ENCODE data around the gene ATAD5.
"Not testable (repeated sequence)": the region's sequence is repeated elsewhere in the genome, so short reads cannot be mapped to it uniquely, and the experiment has no call there.

ATAD5 gene

DNA sequence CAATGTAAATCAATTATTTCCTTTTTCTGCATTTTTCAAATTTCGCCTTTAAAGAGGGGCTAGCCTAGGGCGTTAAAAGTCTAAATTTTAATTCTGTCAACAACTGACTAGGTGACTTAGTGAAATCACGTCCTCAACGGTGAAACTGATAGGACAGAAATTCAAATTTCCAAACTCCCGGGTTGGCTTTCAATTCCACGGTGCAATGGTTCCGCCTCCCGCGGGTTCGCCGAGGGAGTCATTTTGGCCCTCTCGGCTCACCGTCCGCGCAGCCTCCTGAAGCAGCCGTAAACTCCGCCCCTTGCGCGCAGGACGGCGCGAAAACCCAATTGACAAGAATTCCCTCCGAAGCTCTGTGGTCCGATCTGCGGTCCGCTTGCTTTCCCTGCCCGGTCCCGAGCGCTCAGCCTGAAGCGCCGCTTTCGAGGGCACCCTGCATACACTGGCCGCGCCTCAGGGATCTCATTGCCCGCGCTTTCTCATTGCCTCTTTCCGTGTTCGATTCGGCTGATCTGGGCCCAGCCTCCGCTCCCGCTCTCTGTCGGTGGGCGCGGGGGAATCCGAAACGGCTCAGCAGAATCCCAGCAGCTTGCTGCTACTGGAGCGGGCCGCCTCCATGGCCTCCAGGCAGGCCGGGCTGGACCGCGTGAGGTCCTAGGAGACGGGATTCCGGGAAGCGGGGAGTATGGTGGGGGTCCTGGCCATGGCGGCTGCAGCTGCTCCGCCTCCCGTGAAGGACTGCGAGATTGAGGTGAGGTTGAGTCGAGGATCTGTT is at the start of gene ATAD5:
ATAD5 (plus strand) TSS at position 304 of the 775 bp plus-strand sequence; CDS start at position 686, 382 bp downstream.
- DNase-seq: peak; percentile 46

- DNase-seq: no peak
Measured at GRCh38 chr17:30782206-30782605, 49.6 kb upstream of the ATAD5 start.

GRCh38 chr17:30788918-30789317 is 42.8 kb upstream of the ATAD5 start:
- no peak for DNase-seq

- no peak for DNase-seq
Measured at GRCh38 chr17:30790279-30790678, 41.5 kb upstream of the ATAD5 start.

DNA sequence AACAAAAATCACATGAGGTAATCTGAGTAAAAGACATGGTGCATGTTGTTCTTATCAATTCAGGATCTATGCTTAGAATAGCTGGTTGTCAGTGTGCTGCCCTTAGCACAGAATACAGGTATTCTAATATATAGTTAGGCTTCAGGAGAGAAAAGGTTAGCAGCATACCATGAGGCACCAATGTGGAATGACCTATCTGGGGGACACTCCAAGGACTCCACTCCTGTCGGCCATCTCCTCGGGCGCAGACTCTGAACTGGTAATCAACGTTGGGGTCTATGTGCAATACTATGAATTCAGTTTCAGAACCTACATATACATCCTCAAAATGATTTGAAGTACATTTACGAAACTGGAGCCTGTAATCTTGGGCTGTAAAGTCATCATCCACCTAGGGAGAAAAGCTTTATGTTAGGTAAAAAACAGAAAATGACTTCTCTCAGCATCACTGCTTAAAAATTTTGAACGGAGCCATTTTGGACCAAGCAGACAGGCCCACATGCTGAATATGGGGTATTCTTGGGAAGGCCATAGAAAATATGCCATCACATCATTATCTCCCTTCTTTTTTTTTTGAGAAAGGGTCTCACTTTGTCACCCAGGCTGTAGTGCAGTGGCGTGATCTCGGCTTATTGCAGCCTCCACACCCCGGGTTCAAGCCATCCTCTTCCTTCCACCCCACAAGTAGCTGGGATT is 38.3 kb upstream of the ATAD5 start:
- DNase-seq: no peak

DNA sequence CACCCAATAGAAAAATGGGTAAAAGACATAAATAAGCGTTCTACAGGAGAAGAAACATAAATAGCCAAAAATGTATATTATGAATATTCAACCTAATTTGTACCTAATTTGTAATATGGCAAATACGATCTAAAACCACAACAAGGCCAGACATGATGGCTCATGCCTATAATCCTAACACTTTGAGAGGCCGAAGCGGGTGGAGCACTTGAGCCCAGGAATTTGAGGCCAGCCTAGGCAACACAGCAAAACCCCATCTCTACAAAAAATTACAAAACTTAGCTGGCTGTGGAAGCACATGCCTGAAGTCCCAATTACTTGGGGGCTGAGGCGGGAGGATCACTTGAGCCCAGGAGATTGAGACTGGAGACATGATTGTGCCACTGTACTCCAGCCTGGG is 37.4 kb upstream of the ATAD5 start:
- DNase-seq: no peak

- DNase-seq: no peak
Measured at GRCh38 chr17:30796016-30796415, 35.8 kb upstream of the ATAD5 start.

DNA sequence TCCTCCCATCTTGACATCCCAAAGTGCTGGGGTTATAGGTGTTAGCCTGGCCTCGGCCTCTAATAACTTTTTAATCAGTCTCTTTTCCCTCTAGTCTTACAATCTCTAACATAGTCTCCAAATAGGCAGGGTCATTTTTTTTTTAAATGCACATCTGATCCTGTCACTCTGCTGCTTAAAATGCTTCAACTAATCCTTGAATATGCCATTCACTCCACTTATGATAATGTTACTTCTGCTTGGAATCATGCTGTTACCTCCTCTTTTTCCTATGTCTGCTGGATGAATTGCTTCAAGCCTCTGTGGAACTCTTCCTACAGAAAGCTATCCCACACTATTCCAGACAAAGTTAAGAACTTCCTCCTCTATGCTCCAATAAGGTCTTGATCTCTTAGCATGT is 30.1 kb upstream of the ATAD5 start:
- no peak for DNase-seq

- DNase-seq: no peak
Measured at GRCh38 chr17:30805944-30806456, 25.8 kb upstream of the ATAD5 start.

GRCh38 chr17:30807896-30808295 is 23.9 kb upstream of the ATAD5 start:
- no peak for DNase-seq

DNA sequence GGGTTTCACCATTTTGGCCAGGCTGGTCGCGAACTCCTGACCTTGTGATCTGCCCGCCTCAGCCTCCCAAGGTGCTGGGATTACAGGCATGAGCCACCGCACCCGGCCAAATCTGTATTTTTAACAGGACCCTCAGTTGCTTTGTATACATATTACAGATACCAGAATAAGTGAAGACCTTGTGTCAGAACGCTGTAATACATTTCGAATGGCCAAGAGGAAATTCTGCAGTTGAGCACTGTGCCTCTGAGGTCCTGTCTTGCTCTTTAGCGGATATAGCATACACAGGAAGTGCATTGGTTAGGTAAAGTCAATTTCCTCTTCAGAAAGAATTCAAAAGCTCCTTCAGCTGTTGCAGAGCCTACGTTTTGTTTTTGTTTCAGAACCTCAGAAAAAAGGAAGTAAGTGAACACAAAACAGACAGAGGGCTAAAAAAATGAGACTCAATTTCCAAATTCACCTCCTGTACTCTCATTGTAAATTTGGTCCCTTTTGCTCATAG is 22.9 kb upstream of the ATAD5 start:
- no peak for DNase-seq

DNA sequence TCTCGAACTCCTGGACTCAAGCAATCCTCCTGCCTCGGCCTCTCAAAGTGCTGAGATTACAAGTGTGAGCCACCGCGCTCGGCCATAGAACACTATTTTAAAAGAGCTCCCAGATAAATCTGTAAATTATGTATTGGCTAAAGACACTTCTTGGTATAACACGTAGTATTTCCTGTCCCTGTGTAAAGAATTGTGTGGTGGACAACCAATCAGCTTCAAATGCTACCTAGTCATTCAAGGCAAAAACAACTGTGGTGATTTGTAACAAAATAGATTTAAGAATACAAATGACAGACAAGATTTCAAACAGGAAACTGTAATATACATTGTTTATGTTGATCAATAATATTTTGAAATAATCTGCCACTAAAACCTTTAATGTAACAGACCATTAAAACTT is 21.9 kb upstream of the ATAD5 start:
- no peak for DNase-seq

DNA sequence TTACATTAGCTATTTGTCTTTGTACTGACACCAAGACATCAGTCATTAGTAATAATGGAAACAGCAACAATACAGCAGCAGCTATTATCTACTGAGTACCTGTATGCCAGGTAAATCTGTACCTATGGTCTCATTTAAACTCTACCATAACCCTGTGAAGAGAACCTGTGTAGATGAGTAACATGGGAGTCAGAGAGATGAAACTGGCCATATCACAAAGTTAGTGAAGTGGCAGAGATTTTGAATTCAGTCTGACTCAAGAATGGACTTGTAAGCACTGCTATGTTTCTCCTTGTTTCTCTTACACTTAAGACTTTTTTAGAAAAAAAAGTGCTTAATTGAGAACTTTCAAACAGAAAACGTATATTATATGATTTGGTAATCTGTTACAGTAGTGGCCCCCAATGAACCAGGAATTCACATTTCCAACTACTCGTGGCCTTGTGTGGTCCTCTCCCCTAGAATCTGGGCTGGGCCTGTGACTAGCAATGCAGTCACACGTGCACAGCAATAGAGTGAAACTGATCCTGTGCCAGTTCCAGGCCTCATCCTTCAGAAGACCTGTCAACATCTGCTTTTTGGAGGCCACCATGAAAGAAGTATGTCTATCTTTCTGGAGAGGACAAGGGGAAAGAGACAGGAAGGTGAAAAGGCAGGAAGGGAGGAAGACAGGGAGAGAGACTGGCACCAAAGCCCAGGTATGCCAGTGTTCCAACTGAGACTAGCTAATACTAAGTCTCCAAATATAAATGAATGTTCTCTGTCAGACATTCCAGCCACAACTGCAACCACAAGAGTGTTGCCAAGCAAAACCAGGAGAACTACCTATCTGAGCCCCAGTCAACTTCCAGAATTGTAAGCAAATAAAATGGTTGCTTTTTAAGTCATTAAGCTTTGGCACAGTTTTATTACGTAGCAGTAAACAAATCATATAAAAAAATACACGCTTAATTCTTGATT is 19.3 kb upstream of the ATAD5 start:
- no peak for DNase-seq

- DNase-seq: not testable (repeated sequence)
Measured at GRCh38 chr17:30814236-30814635, 17.5 kb upstream of the ATAD5 start.

GRCh38 chr17:30814860-30815259 is 16.9 kb upstream of the ATAD5 start:
- not testable (repeated sequence) for DNase-seq

- no peak for DNase-seq
Measured at GRCh38 chr17:30816165-30816564, 15.6 kb upstream of the ATAD5 start.

GRCh38 chr17:30819971-30820705 is 11.6 kb upstream of the ATAD5 start:
- DNase-seq: no peak

DNA sequence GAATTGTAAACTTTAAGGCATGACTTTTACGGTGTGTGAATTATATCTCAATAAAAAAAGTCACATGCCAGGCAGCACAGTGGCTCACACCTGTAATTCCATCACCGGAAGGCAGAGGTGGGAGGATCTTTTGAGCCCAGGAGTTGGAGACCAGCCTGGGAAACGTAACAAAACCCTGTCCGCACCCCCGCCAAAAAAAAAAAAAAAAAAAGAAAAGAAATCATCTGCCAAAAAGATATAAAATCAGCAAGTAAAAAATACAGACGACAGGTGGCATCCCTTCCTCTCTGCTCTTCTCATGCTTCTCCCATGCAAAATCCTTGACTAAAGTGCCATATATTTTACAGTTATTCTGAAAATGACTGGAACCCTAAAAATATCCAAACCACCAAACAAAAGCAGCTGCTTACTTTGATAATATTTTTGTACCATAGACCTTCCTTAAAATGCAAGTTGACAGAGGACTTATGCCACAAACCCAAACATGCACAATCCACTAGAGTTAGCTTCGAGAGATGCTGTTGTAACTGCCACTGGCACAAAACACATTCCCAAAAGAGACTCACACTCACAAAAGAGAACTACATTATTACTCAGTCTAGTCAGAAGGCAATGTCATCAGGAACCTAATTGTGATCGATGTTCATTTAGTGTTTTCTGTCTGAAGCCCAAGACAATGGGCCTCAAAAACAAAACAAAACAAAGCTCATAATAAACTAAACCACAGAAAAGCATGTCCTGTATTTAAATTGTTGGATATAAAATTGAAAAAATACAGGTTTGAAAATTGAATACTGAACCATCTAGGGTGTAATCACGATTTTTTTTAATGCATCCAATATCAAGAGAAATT is 9.7 kb upstream of the ATAD5 start:
- no peak for DNase-seq

DNA sequence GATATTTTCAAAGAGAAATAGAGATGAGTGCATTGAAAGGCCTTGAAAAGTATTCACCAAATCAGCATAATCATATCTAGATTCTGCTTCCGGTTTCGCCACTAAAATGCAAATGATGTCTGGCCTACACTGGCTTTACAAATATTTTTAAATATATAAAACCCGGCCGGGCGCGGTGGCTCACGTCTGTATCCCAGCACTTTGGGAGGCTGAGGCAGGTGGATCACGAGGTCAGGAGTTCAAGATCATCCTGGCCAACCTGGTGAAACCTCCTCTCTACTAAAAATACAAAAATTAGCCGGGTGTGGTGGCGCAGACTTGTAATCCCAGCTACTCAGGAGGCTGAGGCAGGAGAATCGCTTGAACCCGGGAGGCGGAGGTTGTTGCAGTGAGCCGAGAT is 8.8 kb upstream of the ATAD5 start:
- DNase-seq: not testable (repeated sequence)

DNA sequence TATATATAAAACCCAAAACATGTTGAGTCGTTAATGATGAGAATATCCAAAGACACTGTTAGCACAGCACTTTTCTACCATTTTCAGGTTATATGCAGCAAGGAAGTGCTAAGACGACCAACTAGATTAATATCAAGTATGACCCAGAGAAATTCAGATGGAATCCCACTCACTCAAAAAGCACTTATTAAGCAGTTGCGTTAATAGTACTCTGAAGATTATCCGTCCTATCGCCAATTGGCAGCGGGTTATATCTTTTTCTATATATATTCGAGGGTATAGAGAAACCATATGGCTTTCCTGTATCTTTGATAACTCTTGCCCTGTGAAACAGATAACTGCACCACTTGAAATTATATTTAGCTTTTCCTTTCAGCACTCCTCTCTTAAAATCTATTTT is 8.3 kb upstream of the ATAD5 start:
- no peak for DNase-seq

- no peak for DNase-seq
Measured at GRCh38 chr17:30824002-30824355, 7.8 kb upstream of the ATAD5 start.

All from NCI-H2029 treated with DMSO at 0.1 percent for 48 hours (cell line).